HEK293 (cell line): ENCODE results near the gene STXBP3.

Experiments
- CTCF ChIP-seq: fragments of 450-650 bp; formaldehyde crosslinking; IDR thresholded peaks from 2 replicates; pipeline ENCODE4 v1.5.1; 2016; ENCODE audit warnings: missing biosample characterization, missing genetic modification characterization
- HOXA7 ChIP-seq: sonication (generic); formaldehyde crosslinking; IDR thresholded peaks from 2 replicates; pipeline ENCODE4 v1.8.1; 2022; ENCODE audit warnings: missing genetic modification reagents, borderline replicate concordance
- MZF1 ChIP-seq: fragments of 450-650 bp; formaldehyde crosslinking; IDR thresholded peaks from 2 replicates; pipeline ENCODE4 v1.5.1; 2017; ENCODE audit warnings: missing biosample characterization, missing genetic modification characterization, borderline replicate concordance
- PBX3 ChIP-seq: sonication (generic); formaldehyde crosslinking; IDR thresholded peaks from 2 replicates; pipeline ENCODE4 v1.8.1; 2022; ENCODE audit warnings: mild to moderate bottlenecking, moderate library complexity, missing genetic modification reagents
- ZBTB1 ChIP-seq: fragments of 450-650 bp; formaldehyde crosslinking; IDR thresholded peaks from 2 replicates; pipeline ENCODE4 v1.5.1; 2016; ENCODE audit warnings: missing biosample characterization, missing genetic modification characterization
- ZFP41 ChIP-seq: fragments of 450-650 bp; formaldehyde crosslinking; IDR thresholded peaks from 2 replicates; pipeline ENCODE4 v1.5.1; 2016; ENCODE audit warnings: missing biosample characterization, missing genetic modification characterization, borderline replicate concordance
- ZNF239 ChIP-seq: fragments of 450-650 bp; formaldehyde crosslinking; IDR thresholded peaks from 2 replicates; pipeline ENCODE4 v1.5.1; 2016; ENCODE audit warnings: missing biosample characterization, missing genetic modification characterization
- ZNF362 ChIP-seq: fragments of 450-650 bp; formaldehyde crosslinking; IDR thresholded peaks from 2 replicates; pipeline ENCODE4 v1.5.1; 2016; ENCODE audit warnings: missing biosample characterization, missing genetic modification characterization
- ZNF423 ChIP-seq: fragments of 450-650 bp; formaldehyde crosslinking; IDR thresholded peaks from 2 replicates; pipeline ENCODE4 v1.5.1; 2016; ENCODE audit warnings: missing biosample characterization, missing genetic modification characterization
- ZNF777 ChIP-seq: fragments of 450-650 bp; formaldehyde crosslinking; IDR thresholded peaks from 2 replicates; pipeline ENCODE4 v1.5.1; 2017; ENCODE audit warnings: missing biosample characterization, missing genetic modification characterization, borderline replicate concordance
- ZNF843 ChIP-seq: fragments of 450-650 bp; formaldehyde crosslinking; IDR thresholded peaks from 2 replicates; pipeline ENCODE4 v1.5.1; 2016; ENCODE audit warnings: missing biosample characterization, missing genetic modification characterization

- no peak for TF ChIP-seq ZFP41 (tag by site-specific recombination)
- TF ChIP-seq ZNF362 (tag by site-specific recombination), result no peak
- TF ChIP-seq PBX3 (CRISPR knock-in tag), result no peak
- no peak for TF ChIP-seq HOXA7
- no peak for TF ChIP-seq CTCF (tag by site-specific recombination)
- TF ChIP-seq MZF1 (tag by site-specific recombination), result no peak
- TF ChIP-seq ZNF423 (tag by site-specific recombination), result no peak
- TF ChIP-seq ZNF777 (tag by site-specific recombination), result no peak
- no peak for TF ChIP-seq ZNF843 (tag by site-specific recombination)
- no peak for TF ChIP-seq ZBTB1 (tag by site-specific recombination)
- no peak for TF ChIP-seq ZNF239
Observed at GRCh38 chr1:108845991-108846390, 99.5 kb downstream of the STXBP3 start.
